HG03135 (cell line): Measurements from ENCODE around the gene SH3BGR.
"Not testable (repeated sequence)": the region's sequence is repeated elsewhere in the genome, so short reads cannot be mapped to it uniquely, and the experiment has no call there.

Experiments used
- ATAC-seq: cut with Tn5 transposase; IDR thresholded peaks from one replicate; pipeline ENCODE4 v1.9.1; 2021; ENCODE audit warnings: mild to moderate bottlenecking, moderate library complexity; ENCODE audit not compliant: unreplicated experiment

SH3BGR gene

DNA sequence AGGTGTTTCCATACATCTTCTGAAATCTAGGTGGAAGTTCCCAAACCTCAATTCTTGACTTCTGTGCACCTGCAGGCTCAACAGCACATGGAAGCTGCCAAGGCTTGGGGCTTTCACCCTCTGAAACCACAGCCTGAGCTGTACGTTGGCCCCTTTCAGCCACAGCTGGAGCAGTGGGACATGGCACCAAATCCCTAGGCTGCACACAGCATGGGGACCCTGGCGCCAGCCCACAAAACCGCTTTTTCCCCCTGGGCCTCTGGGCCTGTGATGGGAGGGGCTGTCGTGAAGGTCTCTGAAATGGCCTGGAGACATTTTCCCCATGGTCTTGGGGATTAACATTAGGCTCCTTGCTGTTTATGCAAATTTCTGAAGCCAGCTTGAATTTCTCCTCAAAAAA, 88.6 kb downstream of the SH3BGR start:
- not testable (repeated sequence) for ATAC-seq

GRCh38 chr21:39542736-39543135, 91.0 kb downstream of the SH3BGR start:
- ATAC-seq, result no peak

DNA sequence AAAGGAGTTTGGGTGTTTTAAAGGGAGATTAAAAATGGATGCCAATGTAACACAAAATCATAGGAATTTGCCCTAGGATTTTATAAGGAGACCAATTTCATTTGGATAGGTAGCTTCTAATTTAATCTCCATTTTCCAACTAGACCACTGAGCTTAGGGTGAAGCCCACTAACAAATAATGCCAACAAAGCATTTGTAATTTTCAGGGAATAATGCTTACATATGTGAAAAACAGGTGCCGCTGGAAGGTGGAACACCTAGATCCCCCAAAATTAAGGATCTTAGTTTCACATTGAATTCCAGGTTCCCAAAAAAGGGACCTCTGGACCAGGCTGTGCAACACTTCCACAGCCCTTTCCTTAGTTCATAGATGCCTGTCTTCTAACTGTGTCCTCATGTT, 94.8 kb downstream of the SH3BGR start:
- ATAC-seq, result no peak

DNA sequence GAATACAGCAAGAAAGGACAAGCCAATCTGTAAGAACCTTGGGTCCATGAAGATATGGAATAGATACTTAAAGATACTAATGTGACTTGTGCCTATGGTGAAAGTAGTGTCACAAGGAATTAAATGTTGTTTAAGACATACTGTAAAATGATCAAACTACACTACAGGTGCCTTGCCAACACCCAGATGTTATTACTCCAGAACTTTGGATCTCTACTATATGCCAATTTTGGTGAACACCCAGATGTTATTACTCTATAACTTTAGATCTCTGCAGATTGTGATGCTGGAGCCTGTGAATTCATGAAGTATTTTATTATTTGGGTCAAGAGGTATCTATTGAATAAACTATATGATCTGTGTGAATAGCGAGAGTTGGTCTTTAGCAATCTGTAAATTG, 101.1 kb downstream of the SH3BGR start:
- ATAC-seq, result no peak

GRCh38 chr21:39553331-39553730, 101.6 kb downstream of the SH3BGR start:
- ATAC-seq, result no peak

- ATAC-seq, result no peak
These were observed 104.3 kb downstream of the SH3BGR start for GRCh38 chr21:39555911-39556590.

DNA sequence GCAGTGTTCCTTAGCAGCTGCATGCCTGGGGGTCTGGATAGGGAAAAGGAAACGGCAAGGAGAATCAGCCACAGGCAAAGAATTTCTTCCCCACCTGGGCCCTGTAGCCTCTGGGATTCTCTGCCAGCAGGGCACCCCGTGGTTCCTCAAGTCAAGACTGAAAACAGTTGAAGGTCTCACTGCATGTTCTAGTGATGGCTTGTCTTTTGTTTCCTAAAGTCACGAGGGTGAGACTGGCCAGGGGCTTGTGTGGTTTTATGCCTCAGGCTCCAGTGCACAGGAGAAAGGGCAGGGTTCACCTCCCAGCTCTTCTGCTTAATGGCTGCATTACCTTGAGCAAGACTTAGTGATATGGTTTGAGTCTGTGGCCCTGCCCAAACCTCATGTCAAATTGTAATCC, 107.7 kb downstream of the SH3BGR start:
- ATAC-seq, result no peak

DNA sequence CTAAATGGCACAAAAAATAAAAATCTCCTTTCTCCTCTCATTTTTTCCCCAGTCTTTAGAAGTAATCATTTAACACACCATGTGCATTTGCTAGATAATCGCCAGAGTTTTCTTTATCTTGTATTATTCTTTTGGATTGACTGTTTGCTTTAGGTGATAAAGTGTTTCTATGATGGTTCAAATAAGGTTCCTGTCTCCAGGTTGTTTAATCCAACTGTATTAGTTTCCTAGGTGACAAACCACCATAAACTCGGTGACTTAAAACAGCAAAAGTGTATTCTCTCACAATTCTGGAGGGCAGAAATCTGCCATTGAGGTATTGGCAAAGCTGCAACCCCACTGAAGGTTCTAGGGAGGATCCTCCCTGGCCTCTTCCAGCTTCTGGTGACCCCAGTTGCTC, 109.4 kb downstream of the SH3BGR start:
- no peak for ATAC-seq

- no peak for ATAC-seq
These were observed 111.3 kb downstream of the SH3BGR start for GRCh38 chr21:39562791-39563770.

GRCh38 chr21:39564200-39564599, 112.4 kb downstream of the SH3BGR start:
- no peak for ATAC-seq
